HG02763 (cell line): ENCODE data around the gene NECAB2.

ENCODE experiments used
- ATAC-seq: cut with Tn5 transposase; IDR thresholded peaks from one replicate; pipeline ENCODE4 v1.9.1; 2021; ENCODE audit warnings: mild to moderate bottlenecking, moderate library complexity; ENCODE audit not compliant: unreplicated experiment

Gene NECAB2

DNA sequence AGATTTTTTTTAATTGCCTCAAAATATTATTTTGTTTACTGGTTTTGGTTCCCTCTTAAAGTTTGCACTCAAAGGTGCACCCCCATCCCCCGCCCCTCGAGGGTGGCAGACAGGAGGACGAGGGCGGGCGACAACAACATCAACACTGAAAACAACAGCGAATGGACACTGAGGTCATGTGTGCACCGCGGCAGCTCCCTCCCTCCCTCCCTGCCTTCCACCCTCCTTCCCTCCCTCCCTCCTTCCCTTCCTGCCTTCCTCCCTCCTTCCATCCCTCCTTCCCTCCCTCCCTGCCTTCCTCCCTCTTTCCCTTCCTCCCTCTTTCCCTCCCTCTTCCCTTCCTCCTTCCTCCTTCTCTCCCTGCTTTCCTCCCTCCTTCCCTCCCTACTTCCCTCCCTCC lies 16.5 kb upstream of the NECAB2 start:
- ATAC-seq = no peak

DNA sequence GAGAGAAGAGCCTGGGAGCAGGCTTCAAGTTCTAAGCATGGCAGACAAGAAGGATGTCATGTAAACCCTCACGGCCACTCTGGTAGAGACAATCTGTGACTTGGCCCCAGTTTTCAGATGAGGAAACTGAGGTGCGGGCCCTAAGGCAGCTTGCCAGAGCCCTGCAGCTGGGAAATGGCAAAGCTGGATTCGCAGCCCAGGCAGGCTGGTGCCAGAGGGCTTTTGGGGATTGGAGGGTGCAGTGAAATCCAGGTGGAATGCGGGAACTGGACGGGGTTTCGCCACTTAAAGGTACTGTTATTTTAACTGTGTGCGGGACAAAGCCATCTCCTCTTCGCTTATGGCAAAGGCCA lies 15.5 kb upstream of the NECAB2 start:
- no peak for ATAC-seq

DNA sequence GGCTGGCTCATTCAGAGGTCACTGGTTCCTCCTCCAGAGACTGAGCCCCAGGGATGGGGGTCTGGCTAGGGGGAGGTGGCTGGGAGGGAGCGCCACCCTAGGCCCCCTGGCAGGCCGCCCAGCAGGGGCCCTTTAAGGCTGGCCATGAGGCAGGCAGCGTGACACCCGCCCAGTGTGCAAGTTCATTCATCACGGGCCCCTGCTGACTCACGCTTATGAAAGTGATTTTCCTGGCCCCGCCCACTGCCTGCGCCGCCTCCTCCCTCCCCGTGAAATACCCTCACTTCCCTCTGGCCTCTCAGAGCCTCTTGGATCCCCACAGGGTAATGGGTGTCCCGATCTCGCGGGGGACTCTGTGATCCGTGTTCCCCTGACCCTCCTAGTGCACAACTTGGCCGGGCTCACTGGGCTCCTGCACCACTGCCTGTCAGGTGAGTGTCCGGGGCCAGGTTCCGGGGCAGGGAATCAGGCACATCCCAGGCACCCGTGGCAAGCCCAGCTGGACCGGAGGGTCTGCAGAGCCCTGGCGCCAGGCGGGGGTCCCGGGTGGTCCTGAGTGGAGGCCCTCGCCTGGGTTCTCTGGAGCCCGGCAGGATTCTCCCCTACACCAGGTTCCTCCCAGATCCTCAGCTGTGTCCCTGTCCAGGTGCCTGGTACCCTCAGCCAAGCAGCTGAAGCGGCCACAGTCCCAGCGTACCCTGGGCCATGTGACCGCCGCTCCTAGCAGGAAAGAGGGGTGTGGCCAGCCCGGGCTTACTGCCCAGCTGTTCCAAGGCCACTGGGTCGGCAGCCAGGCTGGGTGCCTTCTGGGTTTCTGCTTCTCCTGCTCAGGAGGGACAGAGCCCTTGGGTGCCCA lies 14.9 kb upstream of the NECAB2 start, which contains the start of gene OSGIN1:
TSS of gene OSGIN1 (plus strand) at position 301 of the 856 bp plus-strand sequence. CDS start 4,432 bp downstream, outside the sequence.
- ATAC-seq = peak; percentile 74

DNA sequence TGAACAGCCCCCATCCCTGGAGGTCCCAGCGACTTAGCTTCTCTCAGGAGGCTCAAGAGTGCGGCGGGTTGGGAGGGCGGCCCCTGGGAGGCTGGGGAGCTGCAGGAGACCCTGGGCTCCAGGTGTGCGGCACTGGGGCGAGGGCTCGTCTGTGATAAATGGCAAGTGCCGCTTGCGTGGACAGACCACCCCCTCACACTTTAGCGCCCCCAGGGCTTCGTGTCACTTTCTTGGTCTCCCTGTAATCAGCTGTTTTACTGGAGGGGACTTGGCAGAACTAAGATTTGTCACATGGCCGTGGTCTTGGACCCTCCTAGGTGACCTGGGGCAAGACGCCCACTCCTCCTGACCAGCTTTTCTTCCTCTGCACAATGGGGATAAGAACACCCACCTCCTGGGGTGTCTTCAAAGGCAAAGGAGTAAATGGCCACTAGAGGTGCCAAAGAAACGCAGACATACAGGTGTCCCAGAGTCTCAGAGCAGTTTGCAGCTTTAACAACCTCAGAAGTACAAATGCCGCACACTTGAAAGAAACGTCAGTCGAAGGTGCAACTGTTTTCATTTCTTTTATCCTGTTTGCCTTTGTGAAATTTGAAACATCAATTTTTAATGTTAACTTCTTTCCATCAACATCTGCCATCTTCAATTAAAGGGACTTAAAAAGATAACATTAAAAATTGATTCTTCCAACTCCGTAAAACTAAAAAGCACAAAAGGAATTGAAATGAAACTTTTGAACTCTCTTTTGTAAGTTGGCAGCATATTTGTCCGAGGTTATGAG lies 14.1 kb upstream of the NECAB2 start:
- ATAC-seq = no peak

DNA sequence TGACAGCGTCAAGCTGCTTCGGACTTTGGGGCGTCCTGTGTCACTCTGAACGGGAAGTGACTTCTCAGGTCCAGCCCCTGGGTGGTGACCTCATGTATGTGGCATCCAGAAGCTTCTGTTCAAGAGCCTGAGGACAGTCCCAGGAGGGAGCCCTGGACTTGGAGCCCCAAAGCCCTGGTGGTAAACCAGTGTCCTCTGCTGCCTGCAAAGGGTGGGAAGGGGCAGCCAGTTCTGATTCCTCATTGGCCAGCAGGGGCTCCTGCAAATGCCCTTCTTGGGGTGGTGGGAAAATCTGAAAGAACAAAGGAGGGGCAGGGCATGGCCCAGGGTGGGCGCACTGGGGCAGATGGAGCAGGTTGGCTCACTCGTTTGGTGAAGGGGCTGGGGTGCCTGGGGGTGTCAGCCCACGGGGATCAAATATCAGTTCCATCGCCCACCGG lies 13.4 kb upstream of the NECAB2 start:
- no peak for ATAC-seq

DNA sequence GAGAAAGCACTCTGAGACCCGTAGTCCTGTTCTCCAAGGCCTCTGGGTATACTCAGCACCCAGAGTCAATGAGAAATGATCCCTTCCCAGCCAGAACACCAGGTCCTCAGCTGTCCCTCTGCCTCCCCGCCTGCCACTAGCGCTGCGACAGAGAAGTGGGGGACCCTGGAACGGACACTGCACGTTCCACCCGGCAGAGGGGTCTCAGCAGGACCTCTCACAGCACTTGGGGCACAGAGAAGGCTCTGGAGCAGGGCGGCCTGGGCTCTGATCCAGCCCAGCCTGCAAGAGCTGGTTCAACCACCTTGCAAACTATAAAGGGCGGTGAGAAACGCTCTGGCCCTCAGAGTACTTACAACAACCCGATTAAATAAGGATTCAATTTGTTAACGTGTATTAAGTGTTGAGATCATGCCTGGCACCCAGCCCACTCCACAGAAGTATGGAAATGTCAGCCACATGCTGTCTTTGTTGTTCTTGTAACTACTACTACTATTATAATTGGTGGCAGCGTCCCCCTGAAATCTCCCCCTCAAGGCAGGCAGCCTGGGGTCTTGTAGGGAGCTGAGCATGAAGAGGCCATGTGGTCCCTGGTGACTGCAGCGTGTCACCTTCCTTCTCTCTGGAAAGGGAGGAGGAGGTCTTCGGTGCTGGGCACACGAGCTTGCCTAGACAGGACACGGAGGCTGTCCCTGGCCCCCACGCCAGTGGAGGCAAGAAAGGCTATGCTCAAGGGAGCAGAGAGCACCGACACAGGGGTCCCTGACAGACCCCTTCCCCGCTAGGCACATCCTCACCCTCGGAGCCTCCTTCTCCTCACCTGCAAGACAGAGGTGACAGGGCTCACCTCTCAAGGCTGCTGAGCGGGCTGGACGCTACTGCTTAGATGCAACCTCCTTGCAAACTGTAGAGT lies 12.6 kb upstream of the NECAB2 start:
- no peak for ATAC-seq

DNA sequence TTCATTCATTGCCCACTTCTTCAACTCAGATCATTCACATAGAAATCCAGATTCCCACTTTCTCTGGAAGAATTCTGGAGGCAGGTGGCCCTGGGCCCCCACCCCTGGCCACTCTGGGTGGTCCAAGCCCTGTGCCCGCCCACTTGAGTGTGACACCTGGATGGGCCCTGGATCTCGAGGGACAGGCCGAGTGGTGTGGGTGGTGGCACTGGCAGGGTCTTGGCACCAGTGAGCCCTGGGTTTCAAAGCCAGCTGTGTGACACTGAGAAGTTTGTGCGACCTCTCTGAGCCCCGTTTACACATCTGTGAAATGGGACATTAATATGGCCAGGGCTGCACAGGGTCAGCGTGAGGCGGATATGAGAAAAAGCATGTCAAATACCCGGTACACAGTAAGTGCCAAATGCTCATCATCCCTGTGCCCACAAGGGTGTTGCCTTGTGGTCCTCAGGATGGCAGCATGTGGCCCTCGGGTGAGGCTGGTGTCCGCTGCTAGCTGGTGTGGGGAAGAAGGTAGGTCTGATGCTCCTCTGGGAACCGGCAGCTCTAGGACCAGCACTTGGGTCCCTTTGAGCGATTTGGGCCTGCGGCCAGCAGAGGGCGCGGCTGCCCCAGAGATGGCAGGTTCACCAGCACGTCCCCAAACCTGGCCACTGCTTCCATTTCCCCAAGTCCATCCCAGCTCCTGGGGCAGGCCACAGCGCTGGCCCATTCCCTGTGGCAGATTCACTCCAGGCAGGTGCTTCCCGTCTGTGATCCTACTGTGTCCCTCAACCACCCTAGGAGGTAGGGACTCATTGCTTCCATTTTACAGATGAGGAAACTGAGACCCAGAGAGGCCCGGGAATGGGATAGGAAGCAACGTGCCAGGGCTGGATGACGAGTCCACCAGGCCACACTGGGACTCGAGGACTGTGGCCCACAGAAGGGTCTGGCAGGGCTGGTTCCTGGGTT lies 11.4 kb upstream of the NECAB2 start:
- no peak for ATAC-seq

DNA sequence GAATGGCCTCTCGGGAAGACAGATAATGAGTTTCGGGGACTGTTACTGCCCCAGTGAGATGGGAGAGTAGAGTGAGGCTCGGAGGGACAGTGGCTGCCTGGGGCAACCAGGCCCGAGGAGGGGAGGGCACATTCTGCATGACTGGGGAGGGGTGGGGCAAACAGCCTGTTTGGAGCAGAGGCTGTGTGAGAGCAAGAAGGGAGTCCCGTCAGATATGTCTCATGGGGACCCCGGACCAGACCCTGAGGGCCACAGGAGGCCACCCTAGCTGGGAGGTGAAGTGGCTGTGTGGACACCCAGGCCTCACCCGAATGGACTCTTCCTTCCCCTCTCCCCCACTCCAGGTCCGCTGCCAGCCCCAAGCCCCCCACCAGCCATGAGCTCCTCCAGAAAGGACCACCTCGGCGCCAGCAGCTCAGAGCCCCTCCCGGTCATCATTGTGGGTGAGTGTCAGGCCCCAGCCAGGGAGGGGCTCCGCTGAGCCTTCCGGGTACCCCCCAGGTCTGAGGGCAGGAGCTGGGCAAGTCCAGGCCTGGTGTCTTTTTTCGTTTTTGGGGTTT lies 10.7 kb upstream of the NECAB2 start:
- no peak for ATAC-seq

DNA sequence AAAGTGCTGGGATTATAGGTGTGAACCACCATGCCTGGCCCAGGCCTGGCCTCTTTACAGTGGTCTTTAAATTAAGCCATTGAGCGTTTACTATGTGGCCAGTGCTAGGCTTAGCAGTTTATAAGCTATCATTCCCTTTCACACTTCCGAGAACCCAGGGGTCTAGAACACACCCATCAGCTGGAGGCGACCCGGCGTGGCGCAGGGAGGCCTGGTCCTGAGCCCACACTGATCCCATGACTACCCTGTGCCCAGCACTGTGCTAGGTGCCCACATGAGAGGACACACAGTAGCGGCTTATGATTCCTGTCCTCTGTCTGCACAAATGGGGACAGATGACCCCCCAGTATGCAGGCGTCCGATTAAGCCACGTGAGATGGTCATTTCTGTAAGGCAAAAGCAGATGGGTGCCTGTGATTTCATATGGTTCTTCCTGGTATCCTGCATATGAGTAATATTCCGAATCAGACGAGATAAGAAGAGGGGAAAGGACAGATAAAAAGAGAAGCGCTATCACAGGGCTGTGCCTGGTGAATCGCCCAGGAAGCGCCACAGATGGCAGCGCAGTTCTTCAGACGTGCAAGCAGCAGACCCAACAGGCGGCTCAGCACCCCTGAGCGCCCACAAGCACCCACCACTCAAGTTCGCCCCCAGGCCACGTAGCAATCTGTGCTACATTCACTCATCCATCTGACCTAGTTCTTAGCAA lies 9.8 kb upstream of the NECAB2 start:
- no peak for ATAC-seq

DNA sequence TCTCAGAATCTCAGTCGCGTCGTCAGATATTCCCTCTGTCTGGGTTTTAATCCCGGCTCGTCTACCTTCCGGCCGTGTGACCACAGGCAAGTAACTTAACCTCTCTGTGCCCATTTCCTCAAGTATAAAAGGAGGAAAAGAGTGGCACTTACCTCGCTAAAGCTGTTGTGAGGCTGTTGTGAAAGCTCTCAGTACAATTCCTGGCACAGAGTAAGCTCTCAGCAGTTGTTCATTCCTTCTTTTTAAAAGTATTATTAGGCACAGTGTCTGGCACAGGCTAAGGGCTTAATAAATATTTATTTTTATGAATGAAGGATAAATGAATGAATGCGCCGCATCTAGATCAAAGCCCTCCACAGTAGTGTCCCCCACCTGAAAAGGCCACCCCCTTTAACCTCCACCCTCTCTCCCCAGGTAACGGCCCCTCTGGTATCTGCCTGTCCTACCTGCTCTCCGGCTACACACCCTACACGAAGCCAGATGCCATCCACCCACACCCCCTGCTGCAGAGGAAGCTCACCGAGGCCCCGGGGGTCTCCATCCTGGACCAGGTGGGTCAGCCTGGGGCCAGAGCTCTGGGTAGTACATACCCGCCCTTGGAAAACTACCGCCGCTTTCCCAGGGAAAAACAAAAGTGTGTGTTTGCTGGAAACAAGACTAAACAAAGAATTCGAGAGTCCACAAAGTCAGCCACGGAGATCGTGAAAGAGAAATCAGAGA lies 9.0 kb upstream of the NECAB2 start:
- ATAC-seq = no peak

DNA sequence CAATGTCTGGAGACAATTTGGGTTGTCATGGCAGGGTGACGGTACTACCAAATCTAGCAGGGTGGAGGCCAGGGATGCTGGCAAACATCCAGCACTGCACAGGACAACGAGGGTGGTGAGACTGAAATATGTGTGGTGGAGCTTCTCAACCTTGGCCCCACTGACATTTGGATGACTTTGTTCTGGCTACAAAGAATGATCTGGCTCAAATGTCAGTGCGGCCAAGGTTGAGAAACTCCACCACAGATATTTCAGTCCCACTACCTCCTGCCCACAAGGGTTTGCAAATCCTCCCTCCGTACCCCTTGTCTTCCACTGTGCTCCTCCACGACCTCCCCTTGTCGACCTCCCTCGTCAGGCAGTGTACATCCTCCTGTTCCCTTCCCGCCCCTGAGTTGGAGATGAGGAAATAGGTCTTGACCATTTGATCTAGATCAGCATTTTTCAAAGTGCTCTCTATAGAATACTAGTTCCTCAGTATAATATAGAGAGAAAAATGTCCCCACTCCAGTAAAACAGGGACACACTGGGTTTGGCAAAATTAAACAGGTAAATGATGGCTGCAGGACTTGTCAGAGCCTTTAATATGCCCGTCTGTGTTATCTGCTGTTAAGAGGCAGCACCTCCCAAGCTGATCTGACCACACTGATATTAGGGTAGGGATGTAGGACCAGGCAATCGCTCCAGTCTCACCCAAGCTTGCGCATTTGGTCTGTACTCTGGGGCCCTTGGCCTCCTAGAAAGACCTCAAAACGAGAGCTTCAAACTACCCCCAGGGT lies 8.2 kb upstream of the NECAB2 start:
- ATAC-seq = no peak

DNA sequence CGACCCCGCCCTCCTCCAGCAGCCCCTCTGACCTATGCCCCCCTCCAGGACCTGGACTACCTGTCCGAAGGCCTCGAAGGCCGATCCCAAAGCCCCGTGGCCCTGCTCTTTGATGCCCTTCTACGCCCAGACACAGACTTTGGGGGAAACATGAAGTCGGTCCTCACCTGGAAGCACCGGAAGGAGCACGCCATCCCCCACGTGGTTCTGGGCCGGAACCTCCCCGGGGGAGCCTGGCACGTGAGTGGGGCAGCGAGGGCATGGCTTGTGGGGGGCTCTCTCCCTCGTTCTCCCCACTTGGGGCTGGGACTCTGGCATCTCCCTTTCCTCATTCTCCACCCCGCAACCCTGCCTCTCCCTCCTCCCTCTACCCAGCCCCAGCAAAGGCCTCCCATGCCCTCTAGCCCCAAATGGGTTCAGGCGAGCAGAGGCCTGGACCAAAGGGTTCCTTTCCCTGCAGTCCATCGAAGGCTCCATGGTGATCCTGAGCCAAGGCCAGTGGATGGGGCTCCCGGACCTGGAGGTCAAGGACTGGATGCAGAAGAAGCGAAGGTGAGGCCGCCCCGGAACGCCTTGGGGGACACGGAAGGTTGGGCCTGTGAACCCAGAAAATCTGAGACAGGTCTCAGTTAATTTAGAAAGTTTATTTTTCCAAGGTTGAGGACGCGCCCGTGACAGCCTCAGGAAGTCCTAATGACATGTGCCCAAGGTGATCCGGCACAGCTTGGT lies 7.4 kb upstream of the NECAB2 start:
- no peak for ATAC-seq

DNA sequence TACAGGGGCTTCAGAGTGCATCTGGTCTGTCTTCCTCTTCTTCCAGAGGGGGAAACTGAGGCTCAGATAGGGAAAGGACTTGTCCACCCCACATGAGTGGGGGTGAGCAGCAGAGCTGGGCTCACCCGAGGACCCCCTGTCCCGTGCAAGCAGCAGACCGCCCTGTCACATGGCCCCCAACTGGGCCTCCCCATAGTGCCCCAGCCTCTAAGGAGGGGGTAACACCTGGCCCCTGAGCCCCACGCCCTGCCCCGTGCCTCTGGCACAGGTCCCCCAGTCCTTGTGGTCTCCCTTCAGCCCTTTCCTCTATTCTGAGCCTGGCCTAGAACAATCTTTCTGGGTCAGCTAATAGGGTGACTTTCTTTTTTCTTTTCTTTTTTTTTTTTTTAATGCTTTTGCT lies 6.5 kb upstream of the NECAB2 start:
- ATAC-seq = no peak

DNA sequence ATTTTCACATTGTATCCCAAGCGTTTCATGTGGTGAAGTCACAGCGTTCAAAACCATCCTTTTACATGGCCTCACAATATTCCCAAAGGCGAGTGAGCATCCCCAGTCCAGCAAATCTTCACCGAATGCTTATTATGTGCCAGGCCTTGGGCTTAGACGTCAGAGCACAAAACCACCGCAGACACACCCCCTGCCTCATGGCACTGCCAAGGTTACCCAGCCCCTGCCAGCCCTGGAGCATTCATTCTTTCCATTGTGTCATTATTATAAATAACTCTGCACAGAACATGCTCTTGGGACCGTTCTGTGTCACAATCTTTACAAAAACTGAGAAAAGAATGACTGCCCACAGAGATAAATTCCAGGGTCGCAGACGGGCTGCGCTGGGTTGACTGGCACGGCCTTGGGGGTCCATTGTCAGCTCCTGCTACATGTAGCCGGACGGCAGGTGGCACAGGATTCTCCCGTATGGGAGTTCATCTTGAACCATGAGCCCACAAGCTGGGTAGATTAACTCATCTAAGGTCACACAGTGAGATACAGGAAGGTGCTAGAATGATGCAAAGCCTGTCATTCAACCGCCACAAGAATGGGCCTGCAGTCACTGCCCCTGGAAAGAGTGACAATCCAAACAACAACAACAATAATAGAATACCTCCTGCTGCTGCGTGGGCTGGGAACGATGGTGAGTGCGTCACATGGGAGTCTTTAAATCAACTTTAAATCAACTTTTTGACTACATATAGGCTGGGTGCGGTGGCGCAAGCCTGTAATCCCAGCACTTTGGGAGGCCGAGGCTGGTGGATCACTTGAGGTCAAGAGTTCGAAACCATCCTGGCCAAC lies 4.5 kb upstream of the NECAB2 start:
- ATAC-seq = no peak

DNA sequence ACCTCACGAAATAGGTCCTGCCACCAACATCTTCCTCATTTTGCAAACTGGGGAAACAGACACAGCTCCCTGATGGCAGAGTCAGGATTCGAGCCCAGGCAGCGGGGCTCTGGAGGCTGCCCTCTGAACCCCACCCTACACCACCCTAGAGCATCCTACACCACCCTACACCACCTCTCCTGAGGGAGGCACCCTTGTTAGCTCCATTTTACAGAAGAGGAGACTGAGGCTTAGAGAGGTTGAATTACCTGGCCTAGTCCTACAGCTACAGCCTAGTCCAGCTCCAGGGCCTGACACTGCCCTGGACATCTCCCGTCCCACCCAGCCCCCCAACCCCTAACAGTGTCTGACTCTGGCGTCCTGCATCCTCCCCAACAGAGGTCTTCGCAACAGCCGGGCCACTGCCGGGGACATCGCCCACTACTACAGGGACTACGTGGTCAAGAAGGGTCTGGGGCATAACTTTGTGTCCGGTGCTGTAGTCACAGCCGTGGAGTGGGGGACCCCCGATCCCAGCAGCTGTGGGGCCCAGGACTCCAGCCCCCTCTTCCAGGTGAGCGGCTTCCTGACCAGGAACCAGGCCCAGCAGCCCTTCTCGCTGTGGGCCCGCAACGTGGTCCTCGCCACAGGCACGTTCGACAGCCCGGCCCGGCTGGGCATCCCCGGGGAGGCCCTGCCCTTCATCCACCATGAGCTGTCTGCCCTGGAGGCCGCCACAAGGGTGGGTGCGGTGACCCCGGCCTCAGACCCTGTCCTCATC lies 3.2 kb upstream of the NECAB2 start:
- ATAC-seq = no peak
